Measurements from ENCODE around the gene LILRA5.
A peak's percentile ranks its signal among the peaks of the same experiment; 100 is the strongest.
"Not testable (repeated sequence)": the region's sequence is repeated elsewhere in the genome, so short reads cannot be mapped to it uniquely, and the experiment has no call there.

Gene LILRA5

DNA sequence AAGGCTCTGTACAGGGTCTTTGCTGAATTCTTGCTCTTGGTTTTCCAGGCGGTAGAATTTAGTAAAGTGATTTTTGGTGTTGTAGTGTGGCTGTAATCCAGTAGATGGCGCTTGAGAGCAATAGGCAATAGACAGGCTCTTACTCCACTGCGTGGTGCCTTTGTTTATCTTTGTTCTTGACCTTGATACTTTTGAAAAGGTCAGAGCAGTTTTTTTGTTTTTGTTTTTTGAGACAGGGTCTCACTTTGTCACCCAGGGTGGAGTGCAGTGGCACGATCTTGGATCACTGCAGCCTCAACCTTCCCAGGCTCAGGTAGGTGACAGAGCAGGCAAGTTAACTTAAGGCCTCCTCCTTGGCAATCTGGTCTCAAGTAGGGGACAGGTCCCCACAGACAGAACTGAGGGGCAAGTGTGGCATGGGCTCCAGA is 12.2 kb upstream of the LILRA5 start:
- Mint-ChIP-seq H3K4me3 (no peak overlapping the region), H3K9me3 (peaks cover 2% of the 10 kb centered on the region), H3K4me1 (peaks cover 18% of the 10 kb centered on the region), H3K36me3 (peaks cover 3% of the 10 kb centered on the region), H3K27me3 (peaks cover 43% of the 10 kb centered on the region), H3K27ac (no peak overlapping the region)
- peak; percentile 62 for DNase-seq
- CTCF ChIA-PET: interaction anchor here (1.0 to 8.6 kb wide), 4 partner anchors 32 to 73 kb away, joined by 3 to 128 read pairs (median 4); no protein-coding TSS in a partner anchor

DNA sequence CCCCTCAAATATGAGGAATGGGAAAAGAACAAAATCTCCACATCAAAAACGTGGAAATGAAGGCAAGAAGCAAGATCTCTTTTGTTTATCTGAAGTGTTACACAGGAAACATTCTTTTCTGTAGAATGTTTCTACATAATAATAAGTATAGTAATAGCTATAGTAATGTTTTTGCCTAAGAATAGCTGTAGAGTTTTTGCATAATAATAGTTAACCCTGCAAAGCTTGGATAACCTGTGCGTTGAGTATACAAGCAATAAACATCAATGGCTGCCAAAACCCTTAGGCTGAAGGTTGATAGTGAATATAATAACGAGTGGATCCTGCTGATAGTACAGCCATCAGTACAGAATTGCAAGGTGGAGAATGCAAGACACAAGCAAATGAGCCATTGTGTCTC is 11.1 kb upstream of the LILRA5 start:
- peaks cover 3% of the 10 kb centered on the region for H3K36me3 Mint-ChIP-seq

DNA sequence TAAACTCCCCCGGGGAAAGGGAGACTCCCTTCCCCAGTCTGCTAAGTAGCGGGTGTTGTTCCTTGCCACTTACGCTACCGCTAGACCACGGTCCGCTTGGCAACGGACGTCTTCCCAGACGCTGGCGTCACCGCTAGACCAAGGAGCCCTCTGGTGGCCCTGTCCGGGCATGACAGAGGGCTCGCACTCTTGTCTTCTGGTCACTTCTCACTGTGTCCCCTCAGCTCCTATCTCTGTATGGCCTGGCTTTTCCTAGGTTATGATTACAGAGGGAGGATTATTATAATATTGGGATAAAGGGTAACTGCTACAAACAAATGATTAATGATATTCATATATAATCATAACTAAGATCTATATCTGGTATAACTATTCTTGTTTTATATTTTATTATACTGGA is 10.0 kb upstream of the LILRA5 start:
- H3K9me3 Mint-ChIP-seq, H3K36me3 Mint-ChIP-seq, DNase-seq, H3K27ac Mint-ChIP-seq, H3K4me3 Mint-ChIP-seq: not testable (repeated sequence)
- CTCF ChIA-PET: interaction anchor here (8.6 kb wide), 1 partner anchor 67 kb away, joined by 128 read pairs; no protein-coding TSS in a partner anchor
- Mint-ChIP-seq H3K27me3 (peaks cover 43% of the 10 kb centered on the region), H3K4me1 (peaks cover 18% of the 10 kb centered on the region)

More for the DNA sequence above, 11.1 kb upstream of the LILRA5 start:
- DNase-seq: no peak
- H3K27me3 Mint-ChIP-seq: peaks cover 40% of the 10 kb centered on the region
- H3K27ac Mint-ChIP-seq: no peak overlapping the region
- CTCF ChIA-PET: interaction anchor here (0.9 to 8.6 kb wide), 3 partner anchors 57 to 86 kb away, joined by 3 to 128 read pairs (median 5); no protein-coding TSS in a partner anchor
- H3K9me3 Mint-ChIP-seq: peaks cover 2% of the 10 kb centered on the region
- H3K4me3 Mint-ChIP-seq: no peak overlapping the region
- H3K4me1 Mint-ChIP-seq: peaks cover 18% of the 10 kb centered on the region

DNA sequence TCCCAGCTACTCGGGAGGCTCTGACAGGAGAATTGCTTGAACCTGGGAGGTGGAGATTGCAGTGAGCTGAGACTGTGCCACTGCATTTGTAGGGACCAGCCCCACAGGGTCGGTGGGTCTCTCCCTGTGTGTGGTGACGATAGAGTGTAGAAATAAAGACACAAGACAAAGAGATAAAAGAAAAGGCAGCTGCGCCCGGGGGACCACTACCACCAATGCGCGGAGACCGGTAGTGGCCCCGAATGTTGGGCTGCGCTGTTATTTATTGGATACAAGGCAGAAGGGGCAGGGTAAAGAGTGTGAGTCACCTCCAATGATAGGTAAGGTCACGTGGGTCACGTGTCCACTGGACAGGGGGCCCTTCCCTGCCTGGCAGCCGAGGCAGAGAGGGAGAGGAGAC is 9.3 kb upstream of the LILRA5 start:
- not testable (repeated sequence) for DNase-seq, H3K27ac Mint-ChIP-seq, H3K9me3 Mint-ChIP-seq, H3K36me3 Mint-ChIP-seq, H3K4me3 Mint-ChIP-seq
- H3K27me3 Mint-ChIP-seq: peaks cover 49% of the 10 kb centered on the region
- H3K4me1 Mint-ChIP-seq: peaks cover 15% of the 10 kb centered on the region
- CTCF ChIA-PET: interaction anchor here (8.6 kb wide), 1 partner anchor 68 kb away, joined by 128 read pairs; no protein-coding TSS in a partner anchor

DNA sequence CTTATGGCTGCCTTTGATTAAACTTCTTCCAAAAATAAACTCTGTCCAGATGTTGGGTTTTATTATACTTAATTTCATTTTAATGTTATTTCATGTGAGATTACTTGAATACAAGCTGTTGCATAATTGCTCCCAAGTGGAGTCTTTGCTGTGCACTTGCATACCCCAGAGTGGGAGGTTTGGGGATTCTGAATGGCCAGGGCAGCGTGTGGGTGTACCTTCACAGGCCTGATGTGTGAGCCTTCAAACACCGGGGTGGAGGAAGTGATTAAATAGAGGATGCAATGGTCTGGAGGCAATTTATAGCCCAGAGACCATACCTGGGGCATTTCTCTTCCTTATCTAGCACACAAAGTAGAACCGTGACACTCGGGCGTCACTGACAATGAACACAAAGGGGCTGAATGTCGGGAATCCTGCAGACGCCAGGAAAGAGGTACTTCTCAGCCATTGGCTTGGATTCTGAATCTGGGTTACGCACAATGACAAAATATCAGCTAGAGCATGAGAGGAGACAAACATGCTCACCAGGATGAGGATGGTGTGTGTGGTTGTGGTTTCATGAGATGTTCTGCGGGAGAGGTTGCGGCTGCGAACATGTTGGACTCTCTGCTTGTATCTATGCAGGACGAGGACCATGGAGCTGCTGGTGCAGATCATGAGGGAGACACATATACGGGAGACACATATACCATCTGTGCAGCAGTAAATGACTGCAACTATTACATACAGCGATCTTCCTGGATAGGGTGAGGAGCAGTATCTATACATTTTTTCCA is 7.1 kb upstream of the LILRA5 start:
- H3K36me3 Mint-ChIP-seq: no peaks in the 10 kb centered on the region
- CTCF ChIA-PET: interaction anchor here (8.6 kb wide), 1 partner anchor 70 kb away, joined by 128 read pairs; no protein-coding TSS in a partner anchor
- no peak overlapping the region for H3K4me3 Mint-ChIP-seq
- no peak for DNase-seq
- peaks cover 2% of the 10 kb centered on the region for H3K4me1 Mint-ChIP-seq
- H3K9me3 Mint-ChIP-seq: no peaks in the 10 kb centered on the region
- H3K27me3 Mint-ChIP-seq: peaks cover 60% of the 10 kb centered on the region
- H3K27ac Mint-ChIP-seq: no peak overlapping the region

DNA sequence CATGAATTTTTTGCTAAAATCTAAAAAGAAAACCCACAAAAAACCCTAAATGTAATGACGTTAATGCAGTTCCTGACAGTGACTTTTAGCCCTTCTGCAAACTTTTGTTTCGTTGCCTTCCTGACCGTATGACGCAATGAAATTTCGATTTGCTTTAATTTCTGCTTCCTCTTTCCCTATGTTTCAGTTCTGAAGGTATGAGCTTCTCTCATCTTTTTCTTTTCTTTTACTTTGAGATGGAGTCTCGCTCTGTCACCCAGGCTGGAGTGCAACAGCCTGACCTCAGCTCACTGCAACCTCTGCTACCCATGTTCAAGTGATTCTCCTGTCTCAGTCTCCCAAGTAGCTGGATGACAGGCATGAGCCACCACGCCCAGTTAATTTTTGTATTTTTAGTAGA is 6.1 kb upstream of the LILRA5 start:
- H3K27me3 Mint-ChIP-seq: peaks cover 59% of the 10 kb centered on the region
- no peaks in the 10 kb centered on the region for H3K4me1 Mint-ChIP-seq
- CTCF ChIA-PET: interaction anchor here (2.9 kb wide), 1 partner anchor 72 kb away, joined by 13 read pairs; no protein-coding TSS in a partner anchor
- no peaks in the 10 kb centered on the region for H3K9me3 Mint-ChIP-seq
- no peak overlapping the region for H3K4me3 Mint-ChIP-seq
- H3K27ac Mint-ChIP-seq: no peak overlapping the region
- H3K36me3 Mint-ChIP-seq: no peaks in the 10 kb centered on the region
- DNase-seq: no peak

DNA sequence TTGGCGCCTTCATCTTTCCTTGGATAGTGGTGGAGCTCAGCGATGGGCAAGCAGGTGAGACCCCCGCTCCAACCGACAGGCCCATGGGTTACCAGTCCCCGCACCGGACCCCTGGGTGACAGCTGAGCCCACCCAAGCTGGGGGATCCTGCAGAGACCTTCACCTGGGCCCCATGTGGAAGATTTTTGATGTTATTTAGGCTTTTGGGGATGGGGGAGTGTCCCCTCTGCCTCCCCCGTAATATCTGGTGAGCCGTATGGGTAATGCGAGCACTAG is 4.9 kb upstream of the LILRA5 start:
- CTCF ChIA-PET: interaction anchor here (2.9 kb wide), 1 partner anchor 73 kb away, joined by 13 read pairs; no protein-coding TSS in a partner anchor
- Mint-ChIP-seq H3K36me3 (no peaks in the 10 kb centered on the region), H3K27ac (no peak overlapping the region)

DNA sequence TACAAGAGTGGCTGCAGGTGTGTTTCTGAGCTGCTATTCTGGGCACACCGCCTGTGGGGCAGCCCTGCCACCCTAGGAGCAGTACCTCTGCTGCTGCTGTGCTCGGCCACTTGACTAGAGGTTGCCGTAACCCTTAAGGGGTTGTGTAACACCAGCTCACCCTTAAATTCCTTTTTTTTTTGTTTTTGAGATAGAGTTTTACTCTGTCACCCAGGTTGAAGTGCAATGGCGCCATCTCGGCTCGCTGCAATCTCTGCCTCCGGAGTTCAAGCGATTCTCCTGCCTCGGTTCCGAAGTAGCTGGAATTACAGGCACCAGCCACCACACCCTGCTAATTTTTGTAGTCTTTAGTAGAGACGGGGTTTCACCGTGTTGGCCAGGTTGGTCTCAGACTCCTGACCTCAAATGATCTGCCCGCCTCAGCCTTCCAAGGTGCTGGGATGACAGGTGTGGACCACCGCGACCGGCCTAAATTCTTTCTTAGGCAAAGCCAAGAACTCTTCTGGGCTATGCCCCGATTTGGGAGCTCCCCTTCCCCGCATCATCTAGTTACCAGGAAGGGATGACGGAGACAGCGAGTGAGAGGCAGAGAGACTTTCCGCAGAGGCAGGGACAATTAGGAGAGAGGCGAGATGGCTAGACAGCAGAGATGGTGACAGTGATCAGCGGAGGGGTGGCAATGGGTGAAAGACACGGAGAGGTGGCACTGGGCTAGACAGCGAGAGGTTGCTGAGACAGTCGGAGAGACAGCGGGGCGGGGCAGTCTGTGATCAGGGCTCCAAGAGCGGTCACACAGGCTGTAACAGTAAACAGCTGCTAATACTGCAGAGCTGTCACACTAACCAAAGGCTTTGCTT is 4.4 kb upstream of the LILRA5 start:
- CTCF ChIA-PET: interaction anchor here (1.0 to 2.9 kb wide), 2 partner anchors 10 to 74 kb away, joined by 3 to 13 read pairs; no protein-coding TSS in a partner anchor
- no peak overlapping the region for H3K27ac Mint-ChIP-seq
- no peak overlapping the region for H3K4me3 Mint-ChIP-seq

More for the DNA sequence above, 4.9 kb upstream of the LILRA5 start:
- H3K4me1 Mint-ChIP-seq: no peaks in the 10 kb centered on the region
- H3K27me3 Mint-ChIP-seq: peaks cover 69% of the 10 kb centered on the region
- no peak overlapping the region for H3K4me3 Mint-ChIP-seq
- no peak for DNase-seq
- no peaks in the 10 kb centered on the region for H3K9me3 Mint-ChIP-seq

DNA sequence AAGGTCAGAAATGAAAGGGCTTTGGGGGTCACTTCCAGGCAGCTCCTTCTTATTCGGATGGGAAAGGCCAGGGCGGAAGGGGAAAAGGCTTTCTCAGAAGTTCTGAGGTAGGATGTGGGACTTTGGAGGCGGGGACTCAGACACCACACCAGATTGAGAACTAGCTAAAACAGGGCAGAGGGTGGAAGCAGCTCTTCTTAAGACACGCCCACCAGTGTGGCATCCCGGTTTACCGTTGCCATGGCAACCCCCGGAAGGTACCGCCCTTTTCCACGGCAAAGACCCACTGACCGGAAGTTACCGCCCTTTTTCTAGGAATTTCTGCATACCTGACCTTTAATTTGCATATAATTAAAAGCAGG is 3.8 kb upstream of the LILRA5 start:
- Mint-ChIP-seq H3K36me3 (no peaks in the 10 kb centered on the region), H3K4me3 (no peak overlapping the region), H3K4me1 (no peaks in the 10 kb centered on the region), H3K27me3 (peaks cover 74% of the 10 kb centered on the region), H3K27ac (no peak overlapping the region), H3K9me3 (no peaks in the 10 kb centered on the region)
- CTCF ChIA-PET: interaction anchor here (1.0 to 2.9 kb wide), 2 partner anchors 10 to 75 kb away, joined by 3 to 13 read pairs; no protein-coding TSS in a partner anchor
- no peak for DNase-seq

More for the DNA sequence above, 4.4 kb upstream of the LILRA5 start:
- H3K36me3 Mint-ChIP-seq: no peaks in the 10 kb centered on the region
- no peak for DNase-seq
- H3K9me3 Mint-ChIP-seq: no peaks in the 10 kb centered on the region
- no peaks in the 10 kb centered on the region for H3K4me1 Mint-ChIP-seq
- peaks cover 74% of the 10 kb centered on the region for H3K27me3 Mint-ChIP-seq

DNA sequence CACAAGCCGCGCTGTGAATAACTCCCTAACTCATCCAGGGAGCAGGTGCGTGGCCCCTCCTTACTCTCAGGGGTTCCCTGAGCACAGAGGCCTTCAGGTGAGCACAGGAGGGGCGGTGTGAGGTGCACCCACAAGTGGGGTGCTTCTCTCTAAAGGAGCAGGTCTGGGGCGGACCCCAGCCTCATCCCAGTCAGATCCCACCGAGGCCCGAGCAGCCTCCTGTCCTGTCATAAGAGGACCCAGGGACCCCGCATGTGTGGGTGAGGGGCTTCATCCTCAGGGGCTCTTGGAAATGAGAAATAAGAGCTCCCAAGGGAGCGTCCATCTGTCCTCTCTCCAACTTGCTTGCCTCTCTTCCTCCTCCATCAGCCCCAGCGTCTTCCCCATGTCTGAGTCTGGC is 3.0 kb upstream of the LILRA5 start:
- Mint-ChIP-seq H3K36me3 (no peaks in the 10 kb centered on the region), H3K27ac (no peak overlapping the region), H3K4me1 (no peaks in the 10 kb centered on the region), H3K4me3 (no peak overlapping the region), H3K9me3 (no peaks in the 10 kb centered on the region), H3K27me3 (peaks cover 72% of the 10 kb centered on the region)
- no peak for DNase-seq
- CTCF ChIA-PET: interaction anchor here (1.0 kb wide), 1 partner anchor 11 kb away, joined by 3 read pairs; no protein-coding TSS in a partner anchor

DNA sequence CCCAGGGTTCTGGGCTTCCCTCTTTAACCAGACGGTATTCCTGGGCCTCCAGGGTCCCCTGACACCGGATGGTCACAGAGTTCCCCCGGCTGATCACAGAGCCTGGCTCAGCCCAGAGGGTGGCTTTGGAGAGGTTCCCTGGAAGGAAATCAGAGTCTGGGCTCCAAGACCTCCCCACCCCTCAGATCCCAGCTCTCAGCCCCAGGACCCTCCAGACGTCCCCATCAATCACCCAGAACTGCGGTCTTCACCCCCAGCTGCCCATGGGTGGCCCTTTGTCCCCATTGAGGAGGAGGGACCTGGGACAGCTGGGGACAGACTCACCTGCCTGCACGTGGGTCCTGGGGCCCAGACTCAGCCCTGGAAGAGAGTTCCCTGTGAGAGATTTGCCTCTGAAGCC is 955 bp downstream of the LILRA5 start:
- no peak for DNase-seq
- CTCF ChIA-PET: no interaction called here
- H3K4me3 Mint-ChIP-seq: no peak overlapping the region
- no peaks in the 10 kb centered on the region for H3K36me3 Mint-ChIP-seq
- no peaks in the 10 kb centered on the region for H3K9me3 Mint-ChIP-seq
- H3K27ac Mint-ChIP-seq: no peak overlapping the region
- peaks cover 65% of the 10 kb centered on the region for H3K27me3 Mint-ChIP-seq
- H3K4me1 Mint-ChIP-seq: no peaks in the 10 kb centered on the region

DNA sequence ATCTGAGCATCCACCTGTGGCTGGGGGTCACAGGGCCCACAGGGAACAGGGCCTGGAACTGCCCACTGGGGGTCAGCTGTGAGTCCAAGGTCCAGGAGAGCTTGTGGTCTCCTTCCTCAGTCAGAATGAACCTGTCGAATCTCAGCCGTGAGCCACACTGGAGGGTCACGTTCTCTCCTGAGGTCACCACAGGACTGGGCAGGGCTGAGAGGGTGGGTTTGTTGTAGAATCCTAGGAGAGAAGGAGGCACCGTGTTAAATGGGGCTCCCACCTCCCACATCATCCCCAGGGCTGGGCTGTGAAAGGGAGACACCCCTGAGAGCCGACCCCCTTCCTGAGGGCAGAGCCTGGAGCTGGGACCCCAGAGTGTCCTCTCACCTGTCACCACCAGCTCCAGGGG is 1.5 kb downstream of the LILRA5 start:
- CTCF ChIA-PET: no interaction called here
- Mint-ChIP-seq H3K27ac (no peak overlapping the region), H3K36me3 (no peaks in the 10 kb centered on the region), H3K27me3 (peaks cover 64% of the 10 kb centered on the region), H3K4me3 (no peak overlapping the region), H3K9me3 (no peaks in the 10 kb centered on the region), H3K4me1 (no peaks in the 10 kb centered on the region)
- DNase-seq: no peak

DNA sequence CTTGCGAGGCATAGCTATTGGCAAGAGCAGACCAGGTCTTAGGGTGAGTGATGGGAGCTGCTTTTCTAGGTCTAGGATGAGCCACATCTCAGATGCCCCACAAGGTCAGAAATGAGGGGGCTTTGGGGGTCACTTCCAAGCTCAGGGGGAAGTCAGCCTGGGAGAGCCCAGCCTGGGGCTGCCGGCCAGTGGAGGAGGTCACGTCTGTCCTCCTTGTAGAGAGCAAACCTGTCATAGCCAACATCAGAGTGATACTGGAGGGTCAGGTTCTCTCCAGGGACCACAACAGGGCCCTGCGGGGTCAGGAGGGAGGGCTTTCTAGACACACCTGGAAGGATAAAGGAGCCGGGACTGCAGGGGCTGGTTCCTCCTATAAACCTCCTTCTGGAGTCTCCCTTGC is 2.4 kb downstream of the LILRA5 start:
- CTCF ChIA-PET: no interaction called here
- Mint-ChIP-seq H3K27me3 (peaks cover 66% of the 10 kb centered on the region), H3K27ac (no peak overlapping the region), H3K4me1 (no peaks in the 10 kb centered on the region), H3K4me3 (no peak overlapping the region), H3K9me3 (no peaks in the 10 kb centered on the region), H3K36me3 (no peaks in the 10 kb centered on the region)
- DNase-seq: no peak

DNA sequence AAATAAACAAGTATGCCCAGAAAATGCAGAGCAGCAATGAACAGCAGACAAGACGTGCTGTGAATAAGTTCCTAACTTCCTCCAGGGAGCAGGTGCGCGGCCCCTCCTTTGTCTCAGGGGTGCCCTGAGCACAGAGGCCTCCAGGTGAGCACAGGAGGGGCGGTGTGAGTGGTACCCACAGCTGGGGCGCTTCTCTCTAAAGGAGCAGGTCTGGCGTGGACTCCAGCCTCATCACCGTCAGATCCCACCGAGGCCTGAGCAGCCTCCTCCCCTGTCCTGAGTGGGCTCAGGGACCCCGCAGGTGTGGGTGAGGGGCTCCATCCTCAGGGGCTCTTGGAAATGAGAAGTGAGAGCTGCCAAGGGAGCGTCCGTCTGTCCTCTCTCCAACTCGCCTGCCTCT is 3.2 kb downstream of the LILRA5 start:
- Mint-ChIP-seq H3K36me3 (no peaks in the 10 kb centered on the region), H3K27me3 (peaks cover 70% of the 10 kb centered on the region), H3K4me1 (peaks cover 5% of the 10 kb centered on the region), H3K27ac (no peak overlapping the region), H3K4me3 (no peak overlapping the region), H3K9me3 (no peaks in the 10 kb centered on the region)
- CTCF ChIA-PET: no interaction called here
- no peak for DNase-seq
